IMR-90 (cell line): ENCODE data around the gene PCDH19.

Source experiments
- CEBPB ChIP-seq: IDR thresholded peaks from 2 replicates; pipeline ENCODE4 v1.6.1; 2012; ENCODE audit warnings: low read depth, low read length, improper control_type of control experiment
- CTCF ChIP-seq: conservative IDR thresholded peaks from 2 replicates; pipeline ENCODE4 v1.5.1; 2012; ENCODE audit warnings: mild to moderate bottlenecking, low read depth, low read length, improper control_type of control experiment
- MAFK ChIP-seq: IDR thresholded peaks from 2 replicates; pipeline ENCODE4 v1.6.1; 2012; ENCODE audit warnings: low read depth, low read length, improper control_type of control experiment
- MAZ ChIP-seq: IDR thresholded peaks from 2 replicates; pipeline ENCODE4 v1.6.1; 2012; ENCODE audit warnings: low read depth, mild to moderate bottlenecking, low read length, improper control_type of control experiment, moderate library complexity, borderline replicate concordance
- NFE2L2 ChIP-seq: fragments of 150-350 bp; IDR thresholded peaks from 2 replicates; pipeline ENCODE4 v1.6.1; 2016; ENCODE audit warnings: low read depth, mild to moderate bottlenecking, low read length
- POLR2A ChIP-seq: IDR thresholded peaks from 2 replicates; pipeline ENCODE4 v1.6.1; 2012; ENCODE audit warnings: mild to moderate bottlenecking, low read depth, low read length
- RAD21 ChIP-seq: IDR thresholded peaks from 2 replicates; pipeline ENCODE4 v1.6.1; 2012; ENCODE audit warnings: low read length, improper control_type of control experiment
- RCOR1 ChIP-seq: IDR thresholded peaks from 2 replicates; pipeline ENCODE4 v1.6.1; 2012; ENCODE audit warnings: mild to moderate bottlenecking, low read length, improper control_type of control experiment; ENCODE audit not compliant: insufficient replicate concordance
- SMC3 ChIP-seq: fragments of 150-350 bp; IDR thresholded peaks from 2 replicates; pipeline ENCODE4 v1.6.1; 2016; ENCODE audit warnings: low read depth, mild to moderate bottlenecking, antibody characterized with exemption, low read length, moderate library complexity
- TF ChIP-seq, protein P1 (sequence below): fragments of 150-350 bp; IDR thresholded peaks from 2 replicates; pipeline ENCODE4 v1.6.1; 2017; ENCODE audit warnings: mild to moderate bottlenecking, antibody characterized with exemption, low read length, low read depth

DNA sequence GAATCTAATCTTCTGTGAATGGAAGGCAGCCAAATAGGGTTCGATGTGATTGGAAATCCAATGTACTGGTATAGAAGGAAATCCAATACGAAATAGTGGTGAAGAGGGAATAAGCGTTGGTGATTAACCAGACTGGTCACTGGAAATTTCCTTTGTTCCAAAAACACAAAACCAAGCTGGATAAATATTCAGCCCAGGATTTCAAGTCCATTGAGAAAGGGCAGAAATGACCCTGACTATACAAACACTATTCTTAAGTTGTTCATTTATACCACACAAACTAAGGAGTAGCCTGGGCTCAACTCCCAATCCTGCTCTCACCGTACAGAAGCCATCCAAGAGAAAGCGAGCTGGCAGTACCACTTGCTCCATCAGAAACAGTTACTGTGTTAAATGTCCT lies 32.2 kb downstream of the PCDH19 start:
- TF ChIP-seq CTCF (no peak), SMC3 (no peak), RAD21 (no peak), POLR2A (no peak), MAZ (no peak), MAFK (no peak), RCOR1 (no peak), CEBPB (no peak), NFE2L2 (no peak)
- TF ChIP-seq, protein P1, sequence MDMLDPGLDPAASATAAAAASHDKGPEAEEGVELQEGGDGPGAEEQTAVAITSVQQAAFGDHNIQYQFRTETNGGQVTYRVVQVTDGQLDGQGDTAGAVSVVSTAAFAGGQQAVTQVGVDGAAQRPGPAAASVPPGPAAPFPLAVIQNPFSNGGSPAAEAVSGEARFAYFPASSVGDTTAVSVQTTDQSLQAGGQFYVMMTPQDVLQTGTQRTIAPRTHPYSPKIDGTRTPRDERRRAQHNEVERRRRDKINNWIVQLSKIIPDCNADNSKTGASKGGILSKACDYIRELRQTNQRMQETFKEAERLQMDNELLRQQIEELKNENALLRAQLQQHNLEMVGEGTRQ = no peak
